Esophagus squamous epithelium (tissue), 4 donors: ENCODE measurements around the gene MCFD2.

Experiments
- CTCF ChIP-seq, 6 experiments: fragments of 450-650 bp in 4 of 6; fragments of 200-600 bp in 2 of 6; sonication (generic) in 2 of 6; IDR thresholded peaks; one replicate each; pipeline ENCODE4 v1.5.1; 2016 to 2019; ENCODE audit warnings: antibody characterized with exemption in 6 of 6, mild to moderate bottlenecking in 4 of 6, moderate library complexity in 4 of 6
- POLR2A ChIP-seq, 4 donors: fragments of 450-650 bp; IDR thresholded peaks; one replicate each; pipeline ENCODE4 v1.6.1; 2017; ENCODE audit warnings: antibody characterized with exemption in 4 of 4, mild to moderate bottlenecking in 4 of 4, moderate library complexity in 3 of 4

GRCh38 chr2:46914578-46915230 lies 902 bp downstream of the MCFD2 start:
- TF ChIP-seq CTCF (IDR thresholded peaks at IDR 0.05) (no peak), POLR2A (IDR thresholded peaks at IDR 0.05) (no peak)
